HuH-7.5 (cell line): ENCODE measurements around the gene WWOX.

Experiments
- DNase-seq: peaks from one replicate; pipeline ENCODE4 v3.0.0; 2011; ENCODE audit warnings: low spot score

WWOX gene

GRCh38 chr16:78996790-78997189, 897.3 kb downstream of the WWOX start:
- DNase-seq = no peak

DNA sequence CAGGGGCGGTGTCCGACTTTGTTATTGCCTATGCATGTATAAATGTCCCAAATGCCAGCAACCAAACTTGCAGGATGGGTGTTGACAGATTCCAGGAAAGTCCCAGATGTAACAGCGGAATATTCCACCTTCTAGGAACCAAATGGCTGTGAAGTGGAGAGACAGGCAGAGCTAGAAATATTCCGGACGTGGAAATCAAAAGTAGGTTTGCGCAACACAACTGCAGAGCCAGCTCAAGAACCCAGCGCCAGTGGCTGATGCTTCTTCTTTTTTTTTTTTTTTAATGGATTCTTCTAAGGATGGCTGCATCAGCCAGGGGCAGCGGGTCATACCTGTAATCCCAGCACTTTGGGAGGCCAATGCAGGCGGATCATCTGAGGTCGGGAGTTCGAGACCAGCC, 899.4 kb downstream of the WWOX start:
- DNase-seq = no peak

- DNase-seq = no peak
These were observed 901.9 kb downstream of the WWOX start for GRCh38 chr16:79001156-79001967.

DNA sequence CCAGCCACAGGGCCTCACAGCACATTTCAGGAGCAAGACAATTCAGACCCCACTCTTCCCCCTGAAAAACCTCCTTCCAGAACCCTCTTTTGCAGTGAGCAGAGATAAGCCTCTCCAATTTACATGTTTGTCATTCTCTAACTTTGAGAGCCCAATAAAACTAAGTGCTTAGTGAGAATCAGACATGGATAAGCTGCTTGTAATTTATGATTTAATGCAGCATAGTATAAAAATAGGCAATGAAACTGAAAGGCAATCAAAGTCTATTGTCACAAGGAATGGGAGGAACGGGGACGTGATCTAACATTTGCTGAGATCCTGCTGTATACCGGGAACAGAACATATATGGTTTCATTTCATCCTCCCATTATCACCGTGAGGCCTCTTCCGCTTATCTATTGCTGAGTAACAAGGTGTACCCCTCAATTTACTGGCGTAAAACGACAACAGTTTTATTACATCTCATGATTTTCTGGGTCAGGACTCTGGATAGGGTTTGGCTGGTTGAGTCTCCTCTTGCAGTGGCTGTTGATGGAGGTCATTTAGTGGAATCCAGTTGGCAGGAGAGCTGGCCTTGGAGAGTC, 903.7 kb downstream of the WWOX start:
- no peak for DNase-seq

- no peak for DNase-seq
These were observed 904.9 kb downstream of the WWOX start for GRCh38 chr16:79004309-79004708.

DNA sequence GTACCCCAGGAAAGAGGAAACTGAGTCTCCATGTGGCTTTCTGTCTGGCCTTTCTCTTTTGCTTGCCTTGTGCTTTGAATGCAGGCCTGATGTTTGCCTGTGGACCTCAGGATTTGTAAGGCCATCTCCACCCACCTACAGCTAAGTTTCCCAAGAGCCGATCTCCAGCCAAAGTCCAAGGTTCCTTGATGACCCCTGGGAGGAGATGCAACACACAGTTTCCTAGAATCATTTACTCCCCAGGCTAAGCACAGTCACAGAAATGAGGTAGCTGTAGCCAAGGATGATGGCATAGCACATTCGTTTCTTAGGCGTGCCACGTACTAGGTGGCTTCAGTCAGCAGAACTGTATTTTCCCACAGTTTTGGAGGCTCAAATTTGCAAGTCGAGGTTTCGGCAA, 905.6 kb downstream of the WWOX start:
- no peak for DNase-seq

DNA sequence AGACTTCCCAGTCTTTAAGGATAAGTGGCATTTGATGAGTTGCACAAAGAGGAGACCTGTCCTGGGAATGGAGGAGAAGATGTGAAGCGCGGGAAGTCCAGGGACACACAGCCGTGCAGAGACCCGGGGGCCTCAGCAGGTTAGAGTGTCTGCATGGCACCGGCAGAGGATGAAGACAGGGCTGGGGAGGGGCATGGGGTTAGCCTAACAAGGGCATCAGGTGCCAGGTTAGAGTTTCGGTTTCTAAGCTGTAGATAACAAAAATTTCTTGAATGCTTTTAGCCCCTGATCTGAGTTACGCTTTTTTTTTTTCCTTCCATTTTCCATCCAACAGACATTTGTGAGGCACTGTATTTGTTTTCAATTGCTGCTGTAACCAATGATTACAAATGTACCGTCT, 906.8 kb downstream of the WWOX start:
- no peak for DNase-seq

DNA sequence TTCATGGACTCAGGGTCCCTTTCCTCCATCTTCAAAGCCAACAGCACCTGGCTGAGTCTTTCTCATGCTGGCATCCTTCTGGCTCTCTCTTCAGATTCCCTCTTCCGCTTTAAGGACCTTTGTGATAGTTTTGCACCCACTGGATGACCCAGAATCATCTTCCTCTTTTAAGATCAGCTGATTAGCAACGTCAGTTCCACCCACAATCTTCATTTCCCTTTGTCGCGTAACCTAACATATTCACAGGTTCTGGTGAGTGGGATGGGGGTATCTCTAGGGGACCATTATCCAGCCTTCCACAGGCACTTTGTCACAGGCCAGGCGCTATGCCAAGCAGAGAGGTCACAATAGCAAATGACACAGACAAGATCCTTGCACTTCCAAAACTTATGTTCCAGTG, 907.3 kb downstream of the WWOX start:
- no peak for DNase-seq

DNA sequence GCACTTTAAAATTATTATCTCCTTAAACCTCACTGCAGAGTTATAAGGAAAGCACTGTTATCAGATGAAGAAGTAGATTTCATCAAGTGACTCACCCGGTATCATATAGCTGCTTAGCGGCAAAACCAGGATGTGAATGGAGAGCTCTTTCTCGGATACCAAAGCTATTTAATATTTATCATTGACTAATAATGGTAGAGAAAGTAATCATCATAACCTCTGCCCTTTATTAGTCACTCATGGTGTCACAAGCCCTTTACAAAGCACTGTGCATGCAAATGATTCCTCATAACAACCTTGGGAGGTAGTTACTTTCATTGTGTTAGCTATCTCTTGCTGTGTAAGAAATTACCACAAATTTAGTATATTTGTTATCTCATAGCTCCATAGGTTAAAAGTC, 908.2 kb downstream of the WWOX start:
- no peak for DNase-seq

DNA sequence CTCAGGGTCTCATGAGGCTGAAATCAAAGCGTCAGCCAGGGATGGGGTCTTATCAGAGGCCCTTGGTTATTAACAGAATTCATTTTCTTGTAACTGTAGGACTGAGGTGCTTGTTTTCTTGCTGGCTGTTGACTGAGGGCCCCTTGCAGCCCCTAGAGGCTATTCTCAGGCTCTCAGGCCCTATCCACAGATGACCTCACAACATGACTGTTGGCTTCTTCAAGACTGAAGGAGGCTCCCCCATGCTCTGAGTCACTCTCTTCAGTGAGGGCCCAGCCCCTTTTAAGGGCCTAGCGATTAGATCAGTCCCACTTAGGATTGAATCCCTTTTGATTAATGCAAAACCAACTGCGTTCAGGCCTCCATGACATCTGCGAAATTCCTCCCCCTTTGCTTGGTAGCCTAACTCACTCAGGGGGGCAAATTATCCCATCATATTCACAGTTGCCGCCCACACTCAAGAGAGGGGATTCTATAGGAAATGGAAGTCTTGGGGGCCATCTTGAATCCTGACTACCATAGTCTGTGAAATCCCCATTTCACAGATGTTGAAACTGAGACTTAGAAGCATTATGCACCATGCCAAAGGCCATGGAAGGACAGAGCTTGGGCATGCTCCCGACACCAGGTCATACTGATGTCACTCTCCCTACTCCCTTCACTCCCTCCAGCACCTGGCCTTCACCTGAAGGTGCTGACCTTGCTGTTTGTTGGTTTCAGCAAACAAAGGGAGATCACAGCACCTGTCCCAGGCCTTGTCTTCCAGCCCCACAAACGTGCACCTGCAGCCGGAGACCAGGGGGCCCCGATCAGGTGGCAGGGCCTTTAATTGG, 908.8 kb downstream of the WWOX start:
- DNase-seq = no peak

DNA sequence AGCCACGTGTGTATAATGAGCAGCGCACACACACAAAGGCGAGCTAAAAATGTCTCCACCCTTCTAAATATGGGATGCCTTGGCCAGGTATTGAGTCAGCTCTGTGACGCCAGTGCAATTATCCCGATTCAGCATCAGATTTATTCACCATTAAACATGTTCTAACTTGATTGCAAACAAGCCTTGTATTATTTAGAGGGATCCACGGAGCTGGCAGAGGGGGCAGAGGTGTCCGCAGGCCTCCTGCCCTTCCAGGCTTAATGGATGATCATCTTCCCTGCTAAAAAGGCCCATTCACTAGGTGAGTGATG, 909.4 kb downstream of the WWOX start:
- DNase-seq = no peak

DNA sequence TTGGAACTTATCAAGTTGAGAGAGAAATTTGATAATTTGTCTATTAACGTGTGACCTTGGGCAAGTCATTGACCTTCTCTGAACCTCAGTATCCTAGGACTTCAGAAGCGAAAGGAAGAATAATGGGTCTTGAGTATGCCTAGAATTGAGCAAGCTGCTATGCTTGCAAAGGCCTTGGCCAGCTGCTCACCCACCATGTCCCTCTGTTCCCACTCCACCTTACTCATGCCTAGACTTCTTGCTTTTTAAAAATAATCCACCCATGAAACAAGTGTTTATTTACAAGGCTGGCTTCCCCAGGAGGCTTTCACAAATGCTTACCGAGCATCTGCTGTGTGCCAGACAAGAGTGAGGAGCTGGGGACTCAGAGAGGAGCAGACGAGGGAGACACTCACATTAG, 910.4 kb downstream of the WWOX start:
- no peak for DNase-seq

DNA sequence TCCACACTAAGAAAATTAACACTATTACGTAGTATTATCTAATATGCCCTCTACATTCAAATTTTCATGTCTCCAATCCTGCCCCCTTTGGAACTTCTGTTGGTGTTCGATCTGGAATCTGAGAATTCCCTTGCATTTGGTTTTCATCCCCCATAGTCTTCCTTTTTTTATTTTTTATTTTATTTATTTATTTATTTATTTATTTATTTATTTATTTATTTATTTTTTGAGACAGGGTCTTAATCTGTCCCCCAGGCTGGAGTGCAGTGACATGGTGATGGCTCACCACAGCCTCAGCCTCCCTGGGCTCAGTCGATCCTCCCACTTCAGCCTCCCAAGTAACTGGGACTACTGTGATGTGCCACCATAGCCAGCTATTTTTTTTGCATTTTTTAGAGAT, 911.8 kb downstream of the WWOX start:
- DNase-seq = no peak

- DNase-seq = no peak
These were observed 913.4 kb downstream of the WWOX start for GRCh38 chr16:79012671-79013434.

DNA sequence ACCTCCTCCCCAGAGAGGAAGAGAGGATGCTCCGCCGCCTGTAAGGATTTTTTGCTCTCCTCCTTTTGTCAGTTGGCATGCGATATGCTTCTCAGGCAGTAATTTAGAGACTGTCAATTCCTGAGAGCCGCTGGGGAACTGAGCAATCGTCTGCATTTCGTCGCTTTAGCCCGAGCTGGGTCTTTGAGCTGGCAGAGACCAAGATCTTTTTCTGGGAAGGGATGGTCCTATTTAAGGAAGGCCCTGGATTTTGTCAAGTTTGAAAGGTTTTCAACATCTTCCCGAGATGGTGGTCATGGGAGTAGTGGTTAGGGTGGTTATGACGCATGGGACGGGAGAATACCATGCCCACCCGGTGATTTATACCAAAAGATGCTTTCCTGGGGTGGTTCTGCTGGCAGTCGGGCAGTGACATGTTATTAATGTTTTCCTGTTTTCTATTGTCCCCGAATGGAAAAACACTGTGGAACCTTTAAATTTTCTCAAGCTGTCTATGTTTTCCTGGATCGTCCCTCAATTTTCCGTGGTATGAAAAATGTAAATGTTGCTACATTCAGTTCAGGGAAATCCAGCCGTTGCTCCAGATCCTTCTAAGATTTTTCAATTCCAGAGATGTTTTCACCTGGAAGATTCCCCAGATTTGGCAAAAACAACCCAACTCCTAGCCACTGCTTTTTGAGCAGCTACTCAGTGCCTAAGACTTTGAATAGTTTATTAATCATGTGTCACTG, 914.6 kb downstream of the WWOX start:
- DNase-seq = no peak

DNA sequence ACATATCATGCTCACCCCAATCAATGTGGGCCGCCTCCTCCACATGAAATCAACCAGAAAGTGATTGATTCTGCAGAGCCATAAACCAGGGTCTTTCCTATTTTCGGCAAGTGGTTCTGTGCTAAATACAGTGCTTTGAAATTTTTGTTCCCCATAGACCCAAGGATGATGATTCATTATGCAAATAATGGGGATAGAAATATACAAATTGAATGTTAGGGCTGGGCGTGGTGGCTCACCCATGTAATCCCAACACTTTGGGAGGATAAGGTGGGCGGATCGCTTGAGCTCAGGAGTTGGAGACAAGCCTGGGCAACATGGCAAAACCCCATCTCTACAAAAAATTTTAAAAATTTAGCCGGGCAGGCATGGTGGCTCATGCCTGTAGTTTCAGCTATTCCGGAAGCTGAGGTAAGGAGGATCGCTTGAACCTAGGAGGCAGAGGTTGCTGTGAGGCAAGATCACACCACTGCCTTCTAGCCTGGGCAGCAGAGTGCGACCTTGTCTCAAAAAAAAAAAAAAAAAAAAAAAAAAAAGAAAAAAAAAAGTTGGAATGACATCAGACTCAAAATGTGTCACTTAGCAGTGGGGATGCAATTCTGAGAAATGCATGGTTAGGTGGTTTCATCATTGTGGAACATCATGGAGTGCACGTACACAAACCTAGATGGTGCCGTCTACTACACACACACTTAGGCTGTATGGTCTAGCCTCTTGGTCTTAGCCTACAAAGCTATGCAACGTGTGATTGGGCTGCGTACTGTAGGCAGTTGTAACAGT, 919.4 kb downstream of the WWOX start:
- DNase-seq = no peak

DNA sequence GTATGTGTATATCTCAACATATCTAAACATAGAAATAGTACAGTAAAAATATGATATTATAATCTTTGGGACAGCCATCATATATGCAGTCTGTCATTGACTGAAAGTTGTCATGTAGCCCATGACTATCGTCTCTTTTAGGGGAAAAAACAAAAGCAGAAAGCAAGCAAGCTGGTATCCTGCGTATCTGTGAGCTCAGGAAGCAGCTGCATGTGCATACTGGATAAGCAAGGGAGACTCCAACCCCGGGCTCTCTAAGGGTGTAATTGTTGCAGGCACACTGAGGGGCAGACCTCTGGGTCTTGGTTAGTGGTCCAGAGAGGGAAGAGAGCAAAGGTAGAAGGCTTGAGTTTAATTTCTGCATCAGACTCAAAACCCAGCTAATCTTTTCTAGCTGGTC, 920.0 kb downstream of the WWOX start:
- DNase-seq = no peak

- no peak for DNase-seq
These were observed 922.7 kb downstream of the WWOX start for GRCh38 chr16:79021991-79022630.

DNA sequence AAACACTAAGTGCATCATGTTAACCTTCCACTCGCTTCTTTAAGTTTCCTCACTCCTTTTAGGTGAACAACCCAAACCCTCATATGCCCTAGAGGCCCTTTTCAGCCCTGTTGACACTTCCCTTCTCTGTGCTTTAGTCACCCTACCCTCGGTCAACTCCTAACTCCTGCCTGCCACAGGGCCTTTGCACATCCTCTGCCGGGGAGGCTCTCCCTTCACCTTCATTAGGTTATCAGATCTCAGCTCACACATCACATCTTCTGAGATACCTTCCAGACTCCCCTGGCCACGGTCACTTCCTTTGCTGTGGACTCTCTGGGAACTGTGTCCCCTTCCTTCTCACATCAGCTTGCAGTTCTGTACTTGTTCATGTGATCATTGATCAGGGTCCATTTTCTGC, 926.7 kb downstream of the WWOX start:
- DNase-seq = no peak

DNA sequence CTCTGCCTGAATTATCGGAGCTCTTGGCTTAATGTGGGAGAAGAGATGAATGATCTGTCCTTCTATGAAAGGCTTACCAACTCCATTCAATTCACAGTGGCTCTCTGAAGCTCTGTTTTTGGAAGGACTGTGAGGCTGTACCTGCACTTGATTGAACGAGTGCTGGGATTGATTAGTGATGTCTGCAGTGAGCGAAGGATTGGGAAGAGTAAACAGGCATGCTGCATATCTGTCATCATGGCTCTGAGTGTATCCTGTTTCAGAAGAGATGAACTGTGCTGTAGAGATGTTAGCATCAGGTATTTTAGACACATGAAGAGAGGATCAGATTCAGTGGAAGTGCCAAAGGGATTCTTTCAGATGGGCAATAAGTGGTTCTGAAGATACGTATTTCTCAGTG, 937.1 kb downstream of the WWOX start:
- DNase-seq = no peak
